ENCODE results near the gene PPP4R1. TPM values are rescaled to one million over a fixed set of nuclear protein-coding genes. Genes with fewer than 3 reads are reported as not detected.

PPP4R1 gene
- total and polyA plus RNA-seq, 10 donors, result 11.3 to 135 (median 81.8) TPM

DNA sequence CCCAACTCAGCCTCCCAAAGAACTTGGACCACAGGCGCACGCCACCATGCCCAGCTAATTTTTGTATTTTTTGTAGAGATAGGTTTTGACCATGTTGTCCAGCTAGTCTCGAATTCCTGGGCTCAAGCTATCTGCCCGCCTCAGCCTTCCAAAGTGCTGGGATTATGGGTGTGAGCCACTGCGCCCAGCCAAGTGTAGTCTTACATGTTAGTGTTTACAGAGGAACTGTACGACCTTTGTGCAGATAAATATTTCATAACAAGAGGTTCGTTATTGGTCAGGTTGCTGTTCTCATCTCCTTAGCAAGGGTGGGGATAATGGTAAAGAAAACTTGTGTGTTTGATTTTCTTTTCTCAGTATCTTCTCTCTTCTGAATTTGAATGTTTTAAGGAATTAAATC is 92.6 kb downstream of the PPP4R1 start:
- Histone ChIP-seq H3K9me3 (no peaks in the 10 kb centered on the region), H3K4me1 (peaks cover 0 to 13% (median 3%) of the 10 kb centered on the region in 6 donors), H3K4me3 (no peak overlapping the region), H3K36me3 (peaks cover 0 to 87% (median 39%) of the 10 kb centered on the region in 6 donors), H3K27me3 (replicated peaks in 1 of 7) (no peaks in the 10 kb centered on the region), H3K27ac (no peak overlapping the region)
- DNase-seq, result no peak
- intact Hi-C loops (cut with DNase I; ENCODE audit: low total_unique reads), result no loop called here
- 94 to 98% (median 95%) methylated on average over 7 of the region's 7 CpGs for whole genome bisulfite sequencing, 5 donors
- TF ChIP-seq POLR2AphosphoS5 (IDR thresholded peaks at IDR 0.05) (no peak), POLR2A (IDR thresholded peaks at IDR 0.05) (no peak)
- TF ChIP-seq, protein P1, sequence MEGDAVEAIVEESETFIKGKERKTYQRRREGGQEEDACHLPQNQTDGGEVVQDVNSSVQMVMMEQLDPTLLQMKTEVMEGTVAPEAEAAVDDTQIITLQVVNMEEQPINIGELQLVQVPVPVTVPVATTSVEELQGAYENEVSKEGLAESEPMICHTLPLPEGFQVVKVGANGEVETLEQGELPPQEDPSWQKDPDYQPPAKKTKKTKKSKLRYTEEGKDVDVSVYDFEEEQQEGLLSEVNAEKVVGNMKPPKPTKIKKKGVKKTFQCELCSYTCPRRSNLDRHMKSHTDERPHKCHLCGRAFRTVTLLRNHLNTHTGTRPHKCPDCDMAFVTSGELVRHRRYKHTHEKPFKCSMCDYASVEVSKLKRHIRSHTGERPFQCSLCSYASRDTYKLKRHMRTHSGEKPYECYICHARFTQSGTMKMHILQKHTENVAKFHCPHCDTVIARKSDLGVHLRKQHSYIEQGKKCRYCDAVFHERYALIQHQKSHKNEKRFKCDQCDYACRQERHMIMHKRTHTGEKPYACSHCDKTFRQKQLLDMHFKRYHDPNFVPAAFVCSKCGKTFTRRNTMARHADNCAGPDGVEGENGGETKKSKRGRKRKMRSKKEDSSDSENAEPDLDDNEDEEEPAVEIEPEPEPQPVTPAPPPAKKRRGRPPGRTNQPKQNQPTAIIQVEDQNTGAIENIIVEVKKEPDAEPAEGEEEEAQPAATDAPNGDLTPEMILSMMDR (IDR thresholded peaks at IDR 0.05 in 8 of 11, conservative IDR thresholded peaks at IDR 0.05 in 3 of 11), result no peak

DNA sequence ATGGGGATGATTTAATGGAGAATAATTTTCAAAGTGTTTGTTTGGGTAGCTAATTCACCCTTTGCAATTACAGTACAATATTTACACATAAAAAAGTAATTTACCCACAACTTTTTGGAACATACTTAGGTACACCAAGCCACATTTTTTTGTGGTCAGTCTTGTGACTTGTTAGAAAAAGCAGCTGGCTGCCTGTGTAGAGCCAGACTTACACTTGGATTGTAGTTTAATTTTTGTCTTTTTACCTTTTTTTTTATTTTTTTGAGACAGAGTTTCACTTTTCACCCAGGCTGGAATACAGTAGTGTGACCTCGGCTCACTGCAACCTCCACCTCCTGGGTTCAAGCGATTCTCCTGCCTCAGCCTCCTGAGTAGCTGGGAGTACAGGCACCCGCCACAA is 93.7 kb downstream of the PPP4R1 start:
- no peak for DNase-seq
- Histone ChIP-seq H3K36me3 (peaks cover 0 to 75% (median 38%) of the 10 kb centered on the region in 6 donors), H3K4me3 (no peak overlapping the region), H3K27ac (no peak overlapping the region), H3K27me3 (replicated peaks in 1 of 7) (no peaks in the 10 kb centered on the region), H3K9me3 (no peaks in the 10 kb centered on the region), H3K4me1 (peaks cover 0 to 24% (median 7%) of the 10 kb centered on the region in 6 donors)
- TF ChIP-seq, protein P1 (IDR thresholded peaks at IDR 0.05 in 8 of 11, conservative IDR thresholded peaks at IDR 0.05 in 3 of 11), result no peak
- TF ChIP-seq POLR2A (IDR thresholded peaks at IDR 0.05), result no peak
- no peak for TF ChIP-seq POLR2AphosphoS5 (IDR thresholded peaks at IDR 0.05)
- 87 to 98% (median 97%) methylated on average over 3 of the region's 3 CpGs for WGBS, 5 donors
- intact Hi-C loops (cut with DNase I; ENCODE audit: low total_unique reads), result no loop called here

DNA sequence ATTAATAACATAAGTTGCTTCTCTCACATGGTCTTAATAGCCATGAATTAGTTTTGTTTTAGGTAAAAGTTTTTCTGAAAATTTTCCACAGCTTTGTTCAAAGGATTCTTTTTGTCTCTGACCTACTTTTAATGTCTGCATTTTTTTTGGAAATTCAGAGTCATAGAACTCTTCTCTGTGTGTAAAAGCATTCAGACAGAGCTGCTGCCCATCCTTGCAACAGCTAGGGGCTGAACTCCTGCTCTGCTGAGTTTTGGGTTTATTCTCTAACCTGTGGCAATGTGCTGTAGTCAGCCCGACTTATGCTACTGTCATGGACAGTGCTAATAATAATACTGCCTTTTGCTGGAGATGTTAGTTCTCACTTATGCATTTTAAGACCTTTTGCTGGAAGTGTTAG is 95.0 kb downstream of the PPP4R1 start:
- Histone ChIP-seq H3K9me3 (no peaks in the 10 kb centered on the region), H3K4me3 (no peak overlapping the region), H3K4me1 (peaks cover 0 to 32% (median 8%) of the 10 kb centered on the region in 6 donors), H3K36me3 (peaks cover 0 to 70% (median 31%) of the 10 kb centered on the region in 6 donors), H3K27me3 (replicated peaks in 1 of 7) (no peaks in the 10 kb centered on the region), H3K27ac (no peak overlapping the region)
- intact Hi-C loops (cut with DNase I; ENCODE audit: low total_unique reads), result loop anchor here (10.0 kb wide), 1 partner anchor 445 kb away; no protein-coding TSS in a partner anchor
- no peak for DNase-seq
- WGBS, 5 donors, result 65 to 97% (median 80%) methylated on average over 1 of the region's 1 CpG
- TF ChIP-seq POLR2AphosphoS5 (IDR thresholded peaks at IDR 0.05) (no peak), POLR2A (IDR thresholded peaks at IDR 0.05) (no peak)
- TF ChIP-seq, protein P1 (IDR thresholded peaks at IDR 0.05 in 8 of 11, conservative IDR thresholded peaks at IDR 0.05 in 3 of 11), result no peak

DNA sequence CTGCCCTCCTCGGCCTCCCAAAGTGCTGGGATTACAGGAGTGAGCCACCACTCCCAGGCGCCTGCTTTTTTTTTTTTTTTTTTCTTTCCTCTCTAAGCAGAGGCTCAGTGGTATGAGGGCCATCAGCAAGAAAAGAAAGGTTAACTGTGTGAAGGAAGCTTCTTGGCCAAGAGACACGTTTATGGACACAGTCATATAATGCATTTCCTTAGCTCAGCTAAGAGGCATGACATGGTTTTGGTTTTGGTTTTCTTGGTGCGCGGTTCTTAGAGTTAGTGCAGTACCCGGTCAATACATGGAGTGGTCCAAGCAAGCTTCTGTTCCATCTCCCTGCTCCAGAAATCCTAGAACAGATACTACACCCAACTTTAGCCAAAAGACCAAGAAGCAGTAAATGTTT is 96.5 kb downstream of the PPP4R1 start:
- no peak overlapping the region for H3K27ac ChIP-seq
- TF ChIP-seq, protein P1 (IDR thresholded peaks at IDR 0.05 in 8 of 11, conservative IDR thresholded peaks at IDR 0.05 in 3 of 11), result no peak
- TF ChIP-seq POLR2A (IDR thresholded peaks at IDR 0.05), result no peak
- TF ChIP-seq POLR2AphosphoS5 (IDR thresholded peaks at IDR 0.05), result no peak
- 73 to 86% (median 84%) methylated on average over 6 of the region's 6 CpGs for WGBS, 5 donors
- no peak for DNase-seq
- peaks cover 0 to 70% (median 29%) of the 10 kb centered on the region in 6 donors for H3K36me3 ChIP-seq
- no peak overlapping the region for H3K4me3 ChIP-seq
- intact Hi-C loops (cut with DNase I; ENCODE audit: low total_unique reads), result loop anchor here (10.0 kb wide), 1 partner anchor 443 kb away; no protein-coding TSS in a partner anchor
- no peaks in the 10 kb centered on the region for H3K9me3 ChIP-seq
- H3K4me1 ChIP-seq, result peaks cover 0 to 39% (median 8%) of the 10 kb centered on the region in 6 donors
- H3K27me3 ChIP-seq (replicated peaks in 1 of 7), result no peaks in the 10 kb centered on the region

All from spleen (tissue), 11 donors.